GM20431 (cell line): ENCODE results near the gene IL13RA1.
"Not testable (repeated sequence)": the region's sequence is repeated elsewhere in the genome, so short reads cannot be mapped to it uniquely, and the experiment has no call there.

Experiments used
- in situ Hi-C: fragments of 300-500 bp; cut with MseI, MboI; formaldehyde crosslinking; loops from one replicate; pipeline ENCODE4 v1.15.0; 2020; ENCODE audit warnings: low sequenced_read_pairs; ENCODE audit not compliant: unreplicated experiment

Gene IL13RA1

GRCh38 chrX:118726887-118727685 lies at the start of gene IL13RA1:
Gene IL13RA1 (plus strand): TSS chrX:118727606. CDS start chrX:118727639, 33 bp downstream.
- in situ Hi-C loops = no loop called here

GRCh38 chrX:118679290-118679689 lies 48.1 kb upstream of the IL13RA1 start:
- in situ Hi-C loops = no loop called here

GRCh38 chrX:118682258-118683014 lies 45.0 kb upstream of the IL13RA1 start:
- in situ Hi-C loops = no loop called here

- in situ Hi-C loops = no loop called here
These were observed 42.0 kb upstream of the IL13RA1 start for GRCh38 chrX:118685393-118685792.

- in situ Hi-C loops = no loop called here
These were observed 38.5 kb upstream of the IL13RA1 start for GRCh38 chrX:118688935-118689334.

GRCh38 chrX:118693843-118694242 lies 33.6 kb upstream of the IL13RA1 start:
- in situ Hi-C loops = no loop called here

- in situ Hi-C loops = no loop called here
These were observed 32.8 kb upstream of the IL13RA1 start for GRCh38 chrX:118694638-118695037.

- in situ Hi-C loops = no loop called here
These were observed 28.8 kb upstream of the IL13RA1 start for GRCh38 chrX:118698516-118699170.

GRCh38 chrX:118702741-118703140 lies 24.7 kb upstream of the IL13RA1 start:
- in situ Hi-C loops = no loop called here

- in situ Hi-C loops = no loop called here
These were observed 20.7 kb upstream of the IL13RA1 start for GRCh38 chrX:118706681-118707080.

- in situ Hi-C loops = no loop called here
These were observed 12.9 kb upstream of the IL13RA1 start for GRCh38 chrX:118714521-118714920.

GRCh38 chrX:118715917-118716316 lies 11.5 kb upstream of the IL13RA1 start:
- in situ Hi-C loops = not testable (repeated sequence)

- in situ Hi-C loops = not testable (repeated sequence)
These were observed 10.6 kb upstream of the IL13RA1 start for GRCh38 chrX:118716833-118717232.

GRCh38 chrX:118717678-118718391 lies 9.6 kb upstream of the IL13RA1 start:
- in situ Hi-C loops = no loop called here

- in situ Hi-C loops = no loop called here
These were observed 8.7 kb upstream of the IL13RA1 start for GRCh38 chrX:118718737-118719136.

GRCh38 chrX:118720058-118720707 lies 7.2 kb upstream of the IL13RA1 start:
- in situ Hi-C loops = no loop called here

- in situ Hi-C loops = no loop called here
These were observed 4.0 kb upstream of the IL13RA1 start for GRCh38 chrX:118723376-118723775.

- in situ Hi-C loops = no loop called here
These were observed 3.0 kb upstream of the IL13RA1 start for GRCh38 chrX:118724365-118724764.

GRCh38 chrX:118724775-118725174 lies 2.6 kb upstream of the IL13RA1 start:
- in situ Hi-C loops = no loop called here

GRCh38 chrX:118726396-118726795 lies 1.0 kb upstream of the IL13RA1 start:
- in situ Hi-C loops = no loop called here
